Prostate gland (tissue), 2 donors: ENCODE results near the gene ARID4B. TPM values are rescaled to one million over a fixed set of nuclear protein-coding genes. Genes with fewer than 3 reads are reported as not detected.

Experiments used
- DNase-seq: peaks from one replicate; pipeline ENCODE4 v3.0.0-alpha.2; 2019; ENCODE audit warnings: low spot score
- H3K27ac ChIP-seq, 2 donors: fragments of 200-600 bp; sonication (generic); 2 replicates each; pipeline ENCODE4 v1.5.1; 2017 to 2019
- H3K27me3 ChIP-seq: fragments of 200-600 bp; sonication (generic); replicated peaks from 2 replicates; pipeline ENCODE4 v1.5.1; 2019; ENCODE audit not compliant: insufficient read depth
- H3K36me3 ChIP-seq, 2 donors: fragments of 200-600 bp; sonication (generic); 1 replicate in 1 of 2; 2 replicates in 1 of 2; pipeline versions ENCODE4 v1.5.1 to v1.8.1; 2017 to 2019
- H3K4me1 ChIP-seq: fragments of 200-600 bp; sonication (generic); replicated peaks from 2 replicates; pipeline ENCODE4 v1.5.1; 2019
- H3K4me3 ChIP-seq, 2 donors: fragments of 200-600 bp; sonication (generic); 2 replicates each; pipeline ENCODE4 v1.5.1; 2017 to 2019
- H3K9me3 ChIP-seq: fragments of 200-600 bp; sonication (generic); 2 replicates; pipeline ENCODE4 v1.5.1; 2017
- CTCF ChIP-seq, 4 experiments: fragments of 200-600 bp in 2 of 4; fragments of 450-650 bp in 2 of 4; sonication (generic) in 2 of 4; IDR thresholded peaks; 1 replicate in 3 of 4; 2 replicates in 1 of 4; pipeline ENCODE4 v1.5.1; 2016 to 2019; ENCODE audit warnings: antibody characterized with exemption in 4 of 4, mild to moderate bottlenecking in 2 of 4, moderate library complexity in 2 of 4
- POLR2A ChIP-seq: fragments of 450-650 bp; IDR thresholded peaks from one replicate; pipeline ENCODE4 v1.6.1; 2016; ENCODE audit warnings: antibody characterized with exemption, mild to moderate bottlenecking
- POLR2AphosphoS5 ChIP-seq: sonication (generic); formaldehyde crosslinking; IDR thresholded peaks from one replicate; pipeline ENCODE4 v1.6.1; 2017; ENCODE audit warnings: antibody characterized with exemption
- WGBS: methylation state at CpG from one replicate; pipeline ENCODE4 v1.1.5; 2018; 5-methylcytosine and 5-hydroxymethylcytosine counted together
- intact Hi-C: fragments of 100-400 bp; cut with DNase I; formaldehyde crosslinking; loops from one replicate; pipeline ENCODE4 v1.14.2; 2022
- total RNA-seq, 2 donors: library from RNA; depleted of rRNA; stranded (reverse); fragments of >200 nt; gene quantifications; one replicate each; pipeline ENCODE4 v1.1.0, GENCODE V29; 2016

ARID4B gene
- total RNA-seq, 2 donors from 2014 or later = 28.6 to 46.4 TPM

DNA sequence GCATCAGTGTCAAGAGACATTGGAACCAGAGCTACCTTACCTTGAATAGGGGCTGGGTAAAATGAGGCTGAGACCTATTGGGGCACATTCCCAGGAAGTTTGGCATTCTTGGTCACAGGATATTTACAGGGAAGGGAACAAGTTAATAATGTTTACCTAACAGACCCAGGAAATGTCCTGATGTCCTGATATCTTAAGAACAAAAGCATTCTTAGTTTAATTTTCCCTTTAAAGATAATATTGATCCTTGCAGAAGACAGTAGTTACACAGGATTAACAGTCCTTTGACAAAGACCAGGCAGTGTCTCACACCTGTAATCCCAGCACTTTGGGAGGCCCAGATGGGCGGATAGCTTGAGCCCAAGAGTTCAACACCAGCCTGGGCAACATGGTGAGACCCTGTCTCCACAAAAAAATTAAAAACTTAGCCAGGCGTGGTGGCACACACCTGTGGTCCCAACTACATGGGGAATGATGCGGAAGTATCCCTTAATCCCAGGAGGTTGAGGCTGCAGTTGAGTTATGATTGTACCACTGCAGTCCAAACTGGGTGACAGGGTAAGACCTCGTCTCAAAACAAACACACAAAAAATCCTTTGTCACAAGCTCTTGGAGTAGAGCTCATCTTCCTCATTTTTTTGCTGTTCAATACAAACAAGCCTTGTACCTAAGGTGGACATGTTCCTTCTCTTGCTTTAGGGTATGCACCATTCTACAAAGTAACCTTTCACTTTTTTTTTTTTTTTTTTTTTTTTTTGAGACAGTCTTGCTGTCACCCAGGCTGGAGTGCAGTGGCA is 198.0 kb downstream of the ARID4B start:
- TF ChIP-seq CTCF (IDR thresholded peaks at IDR 0.05) (no peak), POLR2AphosphoS5 (no peak), POLR2A (no peak)
- DNase-seq = no peak
- no peaks in the 10 kb centered on the region for H3K4me1 ChIP-seq
- no peaks in the 10 kb centered on the region for H3K27me3 ChIP-seq
- intact Hi-C loops = loop anchor here (2.0 kb wide), 2 partner anchors 33 to 197 kb away; no protein-coding TSS in a partner anchor
- H3K4me3 ChIP-seq = no peak overlapping the region
- 89% methylated on average over 4 of the region's 4 CpGs for WGBS
- H3K27ac ChIP-seq = peak overlapping the region in 1 of 2 donors; percentile 22
- H3K36me3 ChIP-seq = no peaks in the 10 kb centered on the region
- H3K9me3 ChIP-seq = no peaks in the 10 kb centered on the region

- Histone ChIP-seq H3K27me3 (no peaks in the 10 kb centered on the region), H3K4me3 (peak within 1 kb of the TSS; percentile 80 to 82), H3K27ac (peak within 1 kb of the TSS; percentile 79), H3K36me3 (no peaks in the 10 kb centered on the region), H3K4me1 (no peaks in the 10 kb centered on the region), H3K9me3 (no peaks in the 10 kb centered on the region)
- intact Hi-C loops = loop anchor here (2.0 kb wide), 2 partner anchors 34 to 198 kb away; no protein-coding TSS in a partner anchor
- TF ChIP-seq POLR2AphosphoS5 (peak; percentile 97), CTCF (IDR thresholded peaks at IDR 0.05) (peak in 3 of 4 experiments; percentile 12 to 30 (median 21)), POLR2A (peak; percentile 49)
- WGBS = 1% methylated on average over 66 of the region's 67 CpGs
- DNase-seq = peak; percentile 94
These were observed 199.3 kb downstream of the ARID4B start, which contains the start of gene TOMM20 for GRCh38 chr1:235128456-235129328. TOMM20 (minus strand) TSS chr1:235128837; CDS start chr1:235128715, 122 bp downstream.

DNA sequence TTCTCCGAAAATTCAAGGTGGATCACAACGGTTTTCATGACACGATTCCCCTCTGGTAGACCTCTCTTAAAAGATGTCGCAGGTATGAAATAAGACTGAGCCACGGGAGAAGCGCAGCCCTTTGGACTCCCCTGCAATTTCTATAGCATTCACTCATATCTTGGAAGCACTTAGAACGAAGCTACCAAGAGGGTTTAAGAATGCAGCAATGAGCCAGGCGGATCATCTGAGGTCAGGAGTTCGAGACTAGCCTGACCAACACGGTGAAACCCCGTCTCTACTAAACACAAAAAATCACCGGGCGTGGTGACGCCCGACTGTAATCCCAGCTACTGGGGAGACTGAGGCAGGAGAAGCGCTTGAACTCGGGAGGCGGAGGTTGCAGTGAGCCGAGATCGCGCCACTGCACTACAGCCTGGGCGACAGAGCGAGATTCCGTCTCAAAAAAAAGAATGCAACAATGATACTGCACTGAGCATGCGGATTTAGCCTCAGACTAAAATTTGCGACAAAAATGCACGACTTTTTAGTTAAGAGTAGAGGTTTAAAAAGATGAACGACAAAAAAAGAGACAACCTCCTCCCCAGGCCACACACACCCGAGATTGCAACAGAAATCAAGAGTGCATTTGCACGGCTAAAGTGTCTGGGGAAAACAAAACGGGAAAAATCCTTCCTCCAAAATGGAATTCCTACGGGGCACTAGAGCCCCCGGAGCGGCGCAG is 200.1 kb downstream of the ARID4B start:
- no peak for DNase-seq
- TF ChIP-seq POLR2AphosphoS5 = no peak
- no peak for TF ChIP-seq CTCF (IDR thresholded peaks at IDR 0.05)
- TF ChIP-seq POLR2A = no peak
- WGBS = 1% methylated on average over 34 of the region's 35 CpGs
- no peaks in the 10 kb centered on the region for H3K9me3 ChIP-seq
- H3K27me3 ChIP-seq = no peaks in the 10 kb centered on the region
- H3K36me3 ChIP-seq = no peaks in the 10 kb centered on the region
- H3K27ac ChIP-seq = peak overlapping the region; percentile 79
- intact Hi-C loops = loop anchor here (2.0 kb wide), 2 partner anchors 35 to 199 kb away; no protein-coding TSS in a partner anchor
- H3K4me3 ChIP-seq = peak overlapping the region; percentile 80 to 82
- no peaks in the 10 kb centered on the region for H3K4me1 ChIP-seq

DNA sequence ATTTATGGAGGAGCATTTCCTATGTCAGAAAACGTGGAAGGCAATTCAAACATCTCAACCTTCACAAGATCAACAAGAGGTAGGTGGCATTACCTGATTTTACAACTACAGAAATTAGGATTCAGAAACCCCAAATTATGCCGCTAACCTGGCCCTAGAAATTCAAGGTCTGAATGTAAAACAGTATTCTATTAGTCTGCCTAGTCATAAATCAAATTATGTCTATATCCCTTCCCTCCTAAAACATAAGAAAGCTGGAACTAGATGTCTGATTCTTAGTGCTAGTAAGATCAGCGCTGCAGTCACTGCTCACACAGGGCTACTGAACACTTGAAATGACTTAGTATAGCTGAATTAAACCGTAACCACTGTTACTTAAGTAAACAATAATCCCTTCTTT is 200.8 kb downstream of the ARID4B start:
- Histone ChIP-seq H3K9me3 (no peaks in the 10 kb centered on the region), H3K4me3 (peak overlapping the region; percentile 80 to 82), H3K27ac (no peak overlapping the region), H3K4me1 (no peaks in the 10 kb centered on the region), H3K27me3 (no peaks in the 10 kb centered on the region), H3K36me3 (no peaks in the 10 kb centered on the region)
- 23% methylated on average over 4 of the region's 4 CpGs for WGBS
- DNase-seq = no peak
- no peak for TF ChIP-seq POLR2A
- intact Hi-C loops = no loop called here

GRCh38 chr1:235124665-235125064 is 203.3 kb downstream of the ARID4B start:
- no peak for DNase-seq
- Histone ChIP-seq H3K27me3 (no peaks in the 10 kb centered on the region), H3K4me1 (no peaks in the 10 kb centered on the region), H3K4me3 (no peak overlapping the region), H3K36me3 (no peaks in the 10 kb centered on the region), H3K27ac (no peak overlapping the region), H3K9me3 (no peaks in the 10 kb centered on the region)
- intact Hi-C loops = no loop called here
- TF ChIP-seq POLR2A (no peak), POLR2AphosphoS5 (no peak), CTCF (IDR thresholded peaks at IDR 0.05) (no peak)
- 80% methylated on average over 1 of the region's 1 CpG for WGBS
